GM21390 (cell line): Measurements from ENCODE around the gene LTO1.
"Not testable (repeated sequence)": the region's sequence is repeated elsewhere in the genome, so short reads cannot be mapped to it uniquely, and the experiment has no call there.

ENCODE experiments used
- ATAC-seq: cut with Tn5 transposase; IDR thresholded peaks from one replicate; pipeline ENCODE4 v1.9.1; 2021; ENCODE audit not compliant: unreplicated experiment

LTO1 gene

GRCh38 chr11:69702239-69702691 lies 27.1 kb upstream of the LTO1 start:
- ATAC-seq = no peak

DNA sequence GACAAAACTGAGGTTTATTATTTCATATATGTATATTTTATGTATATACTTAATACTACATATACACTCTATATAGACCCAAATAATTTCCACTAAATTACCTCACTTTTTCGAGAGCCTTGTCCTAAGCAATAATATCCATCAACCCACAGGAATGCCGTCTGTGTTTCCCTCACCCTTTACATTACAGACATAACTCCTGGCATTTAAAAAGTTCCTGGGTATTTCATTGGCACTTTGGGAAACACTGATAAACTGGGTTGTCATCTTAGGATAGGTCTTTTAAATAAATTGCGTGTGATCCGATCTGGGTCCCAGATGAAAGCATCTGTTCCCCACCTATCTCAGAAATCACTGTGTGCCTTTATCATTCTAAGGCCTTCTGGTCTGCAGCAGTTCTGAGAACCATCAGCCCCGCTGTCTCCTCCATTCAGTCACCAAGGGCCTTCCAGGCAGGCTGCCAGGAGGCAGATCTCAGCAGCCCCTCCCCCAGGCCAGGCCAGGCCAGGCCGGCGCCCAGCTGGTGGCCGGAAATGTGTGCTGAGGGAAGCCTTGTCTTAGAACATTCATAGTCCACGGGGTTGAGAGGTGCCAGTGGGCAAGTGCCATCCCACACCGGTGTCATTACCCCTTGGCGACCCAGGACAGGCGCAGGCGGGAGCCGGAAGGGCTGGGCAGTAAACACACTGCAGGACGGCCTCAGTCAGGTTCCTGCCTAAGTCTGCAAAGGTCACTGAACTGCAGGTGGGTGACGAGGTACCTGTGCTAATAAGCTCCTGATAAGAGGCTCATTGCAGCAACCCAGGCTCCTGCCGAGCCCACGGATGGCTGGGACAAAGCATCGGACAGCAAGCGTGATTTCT lies 25.4 kb upstream of the LTO1 start:
- no peak for ATAC-seq

- ATAC-seq = no peak
Observed at GRCh38 chr11:69699213-69699612, 24.1 kb upstream of the LTO1 start.

DNA sequence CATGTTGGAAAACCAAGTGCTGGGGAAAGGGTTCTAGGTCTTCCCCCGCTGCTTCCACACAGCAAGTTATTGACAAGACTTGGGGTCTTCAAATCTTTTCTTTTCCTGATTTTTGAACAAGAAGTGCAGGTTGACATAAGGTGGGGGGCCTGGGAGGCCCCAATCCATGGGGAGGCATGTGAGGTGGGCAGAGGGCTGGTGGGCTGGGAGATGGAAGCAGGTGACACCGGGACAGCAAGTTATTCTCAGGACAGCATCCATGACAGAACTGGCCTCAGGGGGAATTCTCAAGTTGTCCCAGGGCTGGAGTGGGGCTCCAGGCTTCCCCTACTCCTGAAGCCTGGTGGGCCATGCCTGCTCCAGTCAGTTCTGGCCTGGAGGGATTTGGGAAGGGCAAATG lies 23.2 kb upstream of the LTO1 start:
- no peak for ATAC-seq

DNA sequence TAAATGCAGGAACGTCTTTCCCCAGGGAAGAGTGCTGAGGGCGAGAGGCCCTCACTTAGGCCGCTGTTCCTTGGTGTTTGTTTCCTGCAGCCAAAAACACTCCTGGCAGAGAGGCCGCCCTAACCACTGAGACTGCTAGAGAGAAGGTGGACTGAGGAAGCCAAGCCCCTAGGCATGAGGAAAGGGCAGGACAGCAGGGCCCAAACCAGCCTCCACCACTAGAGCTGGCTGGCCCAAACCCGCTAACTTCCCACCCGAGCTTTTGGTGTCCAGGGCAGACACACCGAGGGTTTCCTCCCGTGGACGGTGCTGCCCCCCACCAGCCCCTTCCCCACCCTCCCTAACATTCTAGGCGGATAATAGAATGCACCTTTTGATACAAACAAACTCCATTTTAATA lies 22.7 kb upstream of the LTO1 start:
- no peak for ATAC-seq

DNA sequence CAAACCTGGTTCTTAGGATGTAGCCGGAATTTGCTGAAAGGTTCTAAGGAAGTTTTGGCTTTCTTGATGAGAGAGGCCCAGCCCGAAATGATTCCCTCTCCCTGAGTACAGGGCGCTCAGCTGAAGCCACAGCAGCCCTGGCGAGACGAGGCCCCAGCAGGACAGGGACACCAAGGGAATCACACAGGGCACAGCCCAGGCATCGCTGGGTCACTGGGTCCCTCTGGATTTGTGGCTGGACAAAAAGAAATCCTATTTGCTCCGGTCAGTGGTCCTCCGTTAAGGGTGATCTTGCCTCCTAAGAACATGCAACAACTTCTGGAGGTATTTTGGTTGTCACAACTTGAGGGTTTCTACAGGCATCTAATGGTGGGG lies 22.3 kb upstream of the LTO1 start:
- ATAC-seq = no peak

DNA sequence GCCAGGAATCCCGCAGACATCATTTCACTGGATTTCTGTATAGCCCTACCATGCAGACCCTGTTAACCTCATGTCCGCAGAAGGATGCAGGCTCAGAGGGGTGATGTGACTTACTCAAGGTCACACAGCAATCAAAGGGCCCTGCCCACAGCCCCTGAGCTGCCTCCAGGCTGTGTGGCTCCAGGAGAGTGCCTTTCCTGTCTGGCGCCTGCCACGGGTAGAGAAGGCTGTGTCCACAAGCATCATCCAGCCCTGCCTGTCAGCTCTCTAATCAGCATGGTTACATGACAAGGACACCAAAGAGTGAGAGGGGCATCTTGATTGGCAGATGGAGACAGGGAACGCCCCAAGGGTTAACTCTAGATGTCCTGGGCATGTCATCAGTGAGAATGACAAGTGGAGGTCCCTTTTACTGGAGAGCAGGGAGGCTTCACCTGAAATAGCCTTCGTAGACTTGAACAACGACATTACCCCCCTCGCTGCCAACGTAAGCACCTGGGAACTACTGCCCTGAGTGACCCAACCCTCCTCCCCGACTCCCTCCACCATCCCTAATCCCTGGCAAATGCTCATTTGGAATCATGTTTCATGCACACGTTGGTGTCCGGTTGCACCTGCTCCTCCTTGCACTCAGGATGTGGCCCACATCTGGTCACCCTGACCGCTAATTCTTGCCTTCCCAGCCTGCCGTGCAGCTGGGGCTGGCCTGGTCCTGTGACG lies 21.8 kb upstream of the LTO1 start:
- no peak for ATAC-seq

- not testable (repeated sequence) for ATAC-seq
Observed at GRCh38 chr11:69695995-69696394, 20.8 kb upstream of the LTO1 start.

DNA sequence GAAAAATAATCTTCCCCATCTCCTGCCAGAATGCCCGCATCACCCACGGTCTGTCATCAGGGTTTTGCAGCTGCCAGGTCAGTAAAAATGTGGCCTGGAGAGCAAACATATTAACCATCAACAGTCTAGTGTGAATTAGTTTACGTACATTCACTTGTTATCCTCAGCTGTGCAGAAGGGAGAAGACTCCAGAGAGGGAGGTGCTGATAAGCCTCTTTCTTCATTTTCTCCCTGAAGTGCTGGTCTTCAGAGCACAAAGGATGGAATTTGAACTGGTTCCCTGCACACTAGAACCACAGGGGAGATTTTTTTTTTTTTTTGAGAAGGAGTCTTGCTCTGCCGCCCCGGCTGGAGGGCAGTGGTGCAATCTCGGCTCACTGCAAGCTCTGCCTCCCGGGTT lies 20.4 kb upstream of the LTO1 start:
- no peak for ATAC-seq

- no peak for ATAC-seq
Observed at GRCh38 chr11:69694781-69695180, 19.6 kb upstream of the LTO1 start.

DNA sequence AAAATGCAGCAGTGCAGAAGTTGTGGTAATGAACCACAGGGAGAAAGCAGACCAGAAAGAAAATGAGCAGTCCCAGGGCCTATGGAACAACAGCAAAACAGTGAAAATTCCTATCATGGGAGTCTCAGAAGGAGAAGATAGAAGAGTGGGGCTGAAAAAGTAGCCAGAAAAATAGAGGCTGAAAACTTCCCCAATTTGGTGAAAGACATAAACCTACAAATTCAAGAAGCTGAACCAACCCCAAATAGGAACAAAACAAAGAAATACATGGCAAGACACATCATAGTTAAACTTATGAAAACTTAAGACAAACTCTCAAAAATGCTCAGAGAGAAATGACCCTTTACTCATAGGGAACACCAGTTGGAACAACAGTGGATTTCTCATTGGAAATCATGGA lies 17.3 kb upstream of the LTO1 start:
- no peak for ATAC-seq

- ATAC-seq = no peak
Observed at GRCh38 chr11:69691463-69691862, 16.3 kb upstream of the LTO1 start.

DNA sequence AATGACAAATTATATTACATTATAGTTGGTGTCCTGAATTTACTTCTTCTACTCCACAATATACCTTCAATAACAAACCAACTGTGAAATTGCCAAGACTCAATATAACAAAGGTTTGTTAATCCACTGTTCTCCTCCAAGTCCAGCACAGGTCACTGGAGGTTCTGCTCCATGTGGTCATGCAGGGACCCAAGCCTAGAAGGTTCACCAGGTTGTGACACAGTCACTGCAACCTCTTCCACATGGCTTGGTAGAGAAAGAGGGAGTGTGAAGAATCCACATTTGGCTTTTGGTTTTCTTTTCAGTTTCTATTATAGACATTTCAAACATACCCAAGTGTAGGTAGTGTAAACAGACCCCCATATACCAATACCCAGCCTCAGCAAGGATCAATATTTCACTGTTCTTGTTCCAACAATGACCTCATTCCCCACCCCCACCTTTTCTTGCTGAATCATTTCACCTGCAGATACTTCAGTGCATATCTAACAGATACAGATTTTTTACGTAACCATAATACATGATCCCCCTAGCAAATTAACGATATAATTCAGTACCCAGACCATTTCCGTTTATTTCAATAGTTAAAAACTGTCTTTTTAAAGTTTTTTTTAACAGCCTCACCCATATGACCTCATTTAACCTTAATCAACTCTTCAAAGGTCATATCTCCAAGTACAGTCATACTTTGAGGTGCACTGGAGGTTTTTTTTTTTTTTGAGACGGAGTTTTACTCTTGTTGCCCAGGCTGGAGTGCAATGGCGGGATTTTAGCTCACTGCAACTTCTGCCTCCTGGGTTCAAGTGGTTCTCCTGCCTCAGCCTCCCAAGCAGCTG lies 14.5 kb upstream of the LTO1 start:
- no peak for ATAC-seq

DNA sequence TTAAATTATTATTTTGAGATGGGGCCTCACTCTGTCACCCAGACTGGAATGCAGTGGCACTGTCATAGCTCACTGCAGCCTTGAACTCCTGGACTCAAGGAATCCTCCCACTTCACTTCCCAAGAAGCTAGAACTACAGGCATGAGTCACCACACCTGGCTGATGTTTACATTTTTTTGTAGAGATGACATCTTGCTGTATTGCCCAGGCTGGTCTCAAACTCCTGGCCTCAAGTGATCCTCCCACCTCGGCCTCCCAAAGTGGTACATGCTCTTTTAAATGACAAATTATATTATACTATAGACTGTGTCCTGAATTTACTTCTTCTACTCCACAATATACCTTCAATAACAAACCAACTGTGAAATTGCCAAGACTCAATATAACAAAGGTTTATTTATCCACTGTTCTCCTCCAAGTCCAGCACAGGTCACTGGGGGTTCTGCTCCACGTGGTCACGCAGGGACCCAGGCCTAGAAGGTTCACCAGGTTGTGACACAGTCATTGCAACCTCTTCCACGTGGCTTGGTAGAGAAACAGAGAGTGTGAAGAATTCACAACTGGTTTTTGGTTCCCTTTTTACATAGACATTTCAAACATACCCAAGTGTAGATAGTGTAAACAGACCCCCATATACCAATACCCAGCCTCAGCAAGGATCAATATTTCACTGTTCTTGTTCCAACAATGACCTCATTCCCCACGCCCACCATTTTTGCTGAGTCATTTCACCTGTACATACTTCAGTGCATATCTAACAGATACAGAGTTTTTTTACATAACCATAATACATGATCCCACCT lies 13.0 kb upstream of the LTO1 start:
- not testable (repeated sequence) for ATAC-seq

DNA sequence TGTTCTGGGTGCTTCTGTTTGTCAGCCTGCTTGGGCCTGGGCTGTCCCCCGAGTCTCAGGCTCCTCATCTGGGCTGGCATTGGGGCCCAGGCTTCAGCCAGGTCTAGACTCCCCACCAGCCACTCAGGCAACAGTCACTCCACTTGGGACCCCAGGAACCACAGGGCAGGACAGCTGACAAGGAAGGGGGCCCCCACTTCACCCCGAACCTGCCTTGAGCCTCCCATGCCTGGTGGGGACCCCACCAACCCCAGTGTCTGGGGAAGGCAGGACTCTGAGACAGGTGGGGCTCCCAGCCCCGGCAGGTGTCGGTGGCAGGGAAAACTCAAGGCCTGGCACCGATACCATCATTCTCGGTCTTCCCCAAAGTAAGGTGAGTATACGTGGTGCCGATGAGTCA lies 11.7 kb upstream of the LTO1 start:
- ATAC-seq = no peak

DNA sequence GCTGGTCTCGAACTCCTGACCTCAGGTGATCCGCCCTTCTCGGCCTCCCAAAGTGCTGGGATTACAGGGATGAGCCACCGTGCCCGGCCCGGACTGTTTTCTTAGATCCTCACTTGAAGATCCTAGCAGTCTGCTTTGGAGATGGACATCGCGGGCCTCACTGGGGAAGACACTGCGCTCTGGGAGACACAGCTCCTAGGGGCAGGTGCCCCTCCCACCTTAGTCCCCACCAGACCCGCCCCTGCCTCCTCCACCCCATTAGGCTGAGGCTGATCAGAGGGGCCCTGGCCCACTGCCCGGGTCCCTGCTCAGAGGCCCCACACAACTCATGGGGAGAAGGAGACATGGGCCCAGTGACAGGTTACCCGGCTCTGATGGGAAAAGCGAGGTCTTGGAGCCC lies 11.3 kb upstream of the LTO1 start:
- ATAC-seq = no peak

DNA sequence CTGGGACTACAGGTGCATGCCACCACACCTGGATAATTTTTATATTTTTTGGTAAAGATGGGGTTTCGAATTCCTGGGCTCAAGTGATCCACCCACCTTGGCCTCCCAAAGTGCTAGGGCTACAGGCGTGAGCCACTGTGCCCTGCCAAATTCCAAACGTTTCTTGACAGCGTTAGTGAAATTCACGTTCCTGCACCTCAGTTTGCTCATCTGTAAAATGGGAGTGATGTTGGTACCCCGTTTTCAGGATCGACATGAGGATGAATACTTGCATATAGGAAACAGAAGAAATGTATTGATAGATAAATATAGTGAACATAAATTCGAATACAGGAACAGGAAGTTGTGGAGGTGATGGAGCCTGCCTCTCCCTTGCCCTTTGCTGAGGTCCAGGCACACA lies 10.2 kb upstream of the LTO1 start:
- ATAC-seq = no peak

GRCh38 chr11:69684651-69685050 lies 9.5 kb upstream of the LTO1 start:
- ATAC-seq = no peak

DNA sequence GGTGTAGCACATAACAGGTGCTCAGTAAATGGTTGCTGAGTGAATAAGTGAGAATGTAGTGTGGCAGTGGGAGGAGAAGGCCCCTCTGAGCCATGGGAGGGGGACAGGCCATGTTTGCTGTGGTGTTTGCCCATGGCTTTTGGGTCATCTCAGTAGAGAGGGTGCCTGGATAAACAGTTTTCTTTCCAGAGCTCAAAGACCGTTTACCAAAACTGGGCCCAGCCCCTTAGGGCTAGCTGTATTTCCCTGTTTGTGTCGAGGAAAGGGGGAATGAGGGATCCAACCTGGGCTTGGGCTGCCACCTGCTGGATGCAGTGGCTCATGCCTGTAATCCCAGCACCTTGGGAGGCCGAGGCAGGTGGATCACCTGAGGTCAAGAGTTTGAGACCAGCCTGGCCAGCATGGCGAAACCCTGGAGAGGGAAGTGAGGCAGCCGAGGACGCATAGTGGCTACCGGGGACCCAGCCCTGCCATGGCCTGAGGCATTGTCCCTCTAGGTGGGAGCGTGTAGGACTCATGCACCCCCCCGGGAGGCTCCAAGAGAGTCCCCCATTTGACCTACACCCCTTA lies 8.7 kb upstream of the LTO1 start:
- ATAC-seq = no peak

- ATAC-seq = no peak
Observed at GRCh38 chr11:69682681-69683326, 7.7 kb upstream of the LTO1 start.
